NCI-H1930 (cell line): ENCODE results near the gene PSEN2.
"Not testable (repeated sequence)": the region's sequence is repeated elsewhere in the genome, so short reads cannot be mapped to it uniquely, and the experiment has no call there.

Source experiments
- DNase-seq, 2 experiments: peaks; one replicate each; lab custom pipeline; 2025; lab: John Stamatoyannopoulos, UW

The PSEN2 gene

DNA sequence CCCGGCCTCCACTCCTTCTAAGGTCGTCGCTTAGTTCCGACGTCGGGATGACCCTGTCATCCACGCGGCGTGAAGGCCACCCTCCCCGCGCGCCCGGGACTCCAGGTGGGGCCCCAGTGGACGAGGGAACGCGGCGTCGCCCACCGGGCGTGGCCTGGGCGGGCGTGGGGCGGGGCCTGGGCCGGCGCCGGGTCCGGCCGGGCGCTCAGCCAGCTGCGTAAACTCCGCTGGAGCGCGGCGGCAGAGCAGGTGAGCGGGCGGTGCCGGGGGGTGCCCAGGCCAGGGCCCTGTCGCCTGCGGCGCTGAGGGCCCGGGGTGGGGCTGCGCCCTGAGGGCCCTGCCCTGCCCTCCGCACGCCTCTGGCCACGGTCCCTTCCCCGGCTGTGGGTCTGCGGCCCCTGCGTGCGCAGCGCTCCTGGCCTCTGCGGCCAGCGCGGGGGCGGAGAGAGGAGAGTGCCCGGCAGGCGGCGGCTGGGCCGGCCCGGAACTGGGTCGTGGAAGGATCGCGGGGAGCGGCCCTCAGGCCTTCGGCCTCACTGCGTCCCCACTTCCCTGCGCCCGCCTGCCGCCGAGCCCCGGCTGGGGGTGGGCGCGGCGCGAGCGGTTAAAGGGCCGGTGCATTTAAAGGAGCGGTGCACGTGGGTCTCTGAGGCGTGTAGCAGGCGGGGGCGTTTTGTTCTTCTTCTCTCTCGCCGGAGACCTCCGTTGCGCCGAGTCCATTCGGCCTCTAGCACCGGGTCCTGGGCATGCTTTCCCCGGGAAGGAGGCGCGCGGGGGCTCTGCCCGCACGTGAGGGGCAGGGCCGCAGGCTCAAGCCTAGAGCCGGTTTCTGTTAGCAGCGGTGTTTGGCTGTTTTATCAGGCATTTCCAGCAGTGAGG lies at the start of gene PSEN2:
Gene PSEN2, plus strand, starts transcription at position 216 of the 879 bp plus-strand sequence. CDS start 11,292 bp downstream, outside the sequence.
- DNase-seq: peak; percentile 24 to 70

GRCh38 chr1:226820941-226821718 lies 49.3 kb upstream of the PSEN2 start:
- DNase-seq: no peak

DNA sequence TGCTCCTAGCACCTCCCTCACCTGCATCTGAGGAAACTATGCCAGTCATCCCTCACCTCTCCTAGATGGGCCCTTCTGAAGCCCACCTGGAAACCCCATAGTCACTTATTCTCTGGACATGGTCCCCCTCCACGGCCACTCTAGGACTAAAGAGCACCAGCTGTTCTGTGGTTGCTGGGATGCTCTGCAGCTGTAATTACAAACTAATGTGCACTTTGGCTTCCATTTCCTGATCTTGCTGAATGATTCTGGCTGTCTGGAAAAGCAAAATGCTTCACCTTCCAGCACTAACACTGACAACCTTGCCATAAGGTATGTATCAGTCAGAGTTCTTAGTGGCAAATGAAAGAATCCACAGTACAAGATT lies 48.7 kb upstream of the PSEN2 start:
- no peak for DNase-seq

- DNase-seq: no peak
Measured at GRCh38 chr1:226823643-226824042, 46.8 kb upstream of the PSEN2 start.

GRCh38 chr1:226825037-226825745 lies 45.2 kb upstream of the PSEN2 start:
- no peak for DNase-seq

GRCh38 chr1:226825746-226826100 lies 44.7 kb upstream of the PSEN2 start:
- no peak for DNase-seq

DNA sequence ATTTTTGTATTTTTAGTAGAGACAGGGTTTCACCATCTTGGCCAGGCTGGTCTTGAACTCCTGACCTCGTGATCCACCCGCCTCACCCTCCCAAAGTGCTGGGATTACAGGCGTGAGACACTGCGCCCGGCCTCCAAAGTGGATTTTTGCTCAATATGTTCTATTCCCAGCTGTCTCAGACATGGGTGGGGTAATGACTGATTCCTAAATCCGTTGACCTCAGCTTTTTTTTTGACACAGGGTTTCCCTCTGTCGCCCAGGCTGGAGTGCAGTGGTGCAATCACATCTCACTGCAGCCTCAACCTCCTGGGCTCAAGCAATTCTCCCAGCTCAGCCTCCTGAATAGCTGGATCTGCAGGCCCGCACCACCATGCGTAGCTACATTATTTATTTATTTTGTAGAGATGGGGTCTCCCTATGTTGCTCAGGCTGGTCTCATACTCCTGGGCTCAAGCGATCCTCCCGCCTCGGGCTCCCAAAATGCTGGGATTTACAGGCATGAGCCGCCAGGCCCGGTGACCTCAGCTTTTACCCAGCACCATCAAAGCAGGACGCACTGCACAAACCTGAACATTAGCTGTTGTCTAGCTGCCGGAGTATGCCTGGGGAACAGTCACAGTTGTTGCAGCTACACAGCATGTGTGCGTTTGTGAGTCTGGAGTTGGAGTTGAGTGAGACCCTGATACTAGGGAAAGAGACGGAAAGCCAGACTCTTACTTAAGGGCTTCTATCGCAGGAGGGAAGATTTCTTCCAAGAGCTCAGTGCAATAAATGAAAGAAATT lies 43.7 kb upstream of the PSEN2 start:
- DNase-seq: no peak

GRCh38 chr1:226827458-226827857 lies 43.0 kb upstream of the PSEN2 start:
- DNase-seq: no peak

GRCh38 chr1:226827968-226828513 lies 42.4 kb upstream of the PSEN2 start:
- peak; percentile 83 to 86 for DNase-seq

DNA sequence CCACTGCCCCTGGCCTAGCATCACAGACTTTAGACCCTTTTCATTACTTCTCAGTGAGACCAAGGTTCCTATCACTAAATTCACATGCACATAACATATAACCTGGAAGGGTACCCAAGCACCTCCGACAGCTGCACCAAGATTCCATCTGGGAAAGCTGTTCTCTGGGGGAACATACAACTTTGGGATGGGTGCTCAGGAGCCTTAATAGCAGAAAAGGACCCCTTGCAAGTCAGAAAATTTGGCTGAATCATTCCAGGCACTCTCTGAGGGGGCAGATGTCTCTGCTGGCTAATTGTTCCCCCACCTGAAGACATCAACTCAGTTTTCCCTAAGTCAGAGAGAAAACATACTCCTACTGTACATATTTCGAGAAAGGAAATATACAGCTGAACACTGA lies 41.3 kb upstream of the PSEN2 start:
- DNase-seq: no peak

GRCh38 chr1:226831953-226832352 lies 38.5 kb upstream of the PSEN2 start:
- no peak for DNase-seq

DNA sequence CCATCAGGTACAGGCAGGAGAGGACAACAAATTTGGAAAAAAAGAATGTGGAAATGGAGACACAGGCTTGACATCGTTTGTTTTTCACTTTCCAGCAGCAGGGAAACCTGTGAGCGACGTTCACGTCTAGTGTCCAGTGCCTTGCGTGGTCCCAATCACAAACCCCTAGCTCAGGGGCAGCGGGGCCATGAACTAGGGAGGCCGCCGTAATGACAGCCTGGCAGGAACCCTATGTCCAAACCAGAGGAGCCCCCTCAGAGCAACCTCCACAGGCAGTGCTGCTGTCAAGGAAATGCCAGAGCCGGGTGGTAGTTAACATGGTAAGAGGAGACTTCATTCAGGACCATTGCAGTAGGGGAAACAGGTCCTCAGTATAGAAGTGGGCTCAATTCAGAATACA lies 37.8 kb upstream of the PSEN2 start:
- DNase-seq: no peak

- DNase-seq: not testable (repeated sequence)
Measured at GRCh38 chr1:226834179-226834578, 36.2 kb upstream of the PSEN2 start.

- not testable (repeated sequence) for DNase-seq
Measured at GRCh38 chr1:226835396-226835795, 35.0 kb upstream of the PSEN2 start.

DNA sequence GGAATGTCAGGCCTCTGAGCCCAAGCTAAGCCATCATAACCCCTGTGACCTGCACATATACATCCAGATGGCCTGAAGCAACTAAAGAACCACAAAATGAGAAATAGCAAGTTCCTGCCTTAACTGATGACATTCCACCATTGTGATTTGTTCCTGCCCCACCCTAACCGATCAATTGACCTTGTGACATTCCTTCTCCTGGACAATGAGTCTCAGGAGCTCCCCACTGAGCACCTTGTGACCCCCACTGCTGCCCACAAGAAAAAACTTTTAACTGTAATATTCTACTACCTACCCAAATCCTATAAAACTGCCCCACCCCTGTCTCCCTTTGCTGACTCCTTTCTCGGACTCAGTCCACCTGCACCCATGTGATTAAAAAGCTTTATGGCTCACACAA lies 32.5 kb upstream of the PSEN2 start:
- DNase-seq: not testable (repeated sequence)

DNA sequence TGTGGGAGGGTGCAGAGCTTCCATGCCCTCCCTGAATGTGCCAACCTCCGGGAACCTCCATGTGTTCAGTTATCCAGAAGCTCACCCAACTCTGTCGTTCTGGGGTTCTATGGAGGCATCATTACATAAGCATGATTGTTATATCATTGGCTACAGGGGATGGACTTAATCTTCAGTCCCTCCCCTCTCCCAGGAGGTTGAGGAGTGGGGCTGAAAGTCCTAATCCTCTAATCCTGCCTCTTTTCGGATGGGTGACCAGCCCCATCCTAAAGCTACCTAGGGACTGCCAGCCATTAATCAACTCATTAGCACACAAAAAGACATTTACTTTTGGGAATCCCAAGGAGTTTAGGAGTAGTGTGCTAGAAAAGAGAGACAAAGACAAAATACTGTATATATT lies 32.0 kb upstream of the PSEN2 start:
- no peak for DNase-seq

DNA sequence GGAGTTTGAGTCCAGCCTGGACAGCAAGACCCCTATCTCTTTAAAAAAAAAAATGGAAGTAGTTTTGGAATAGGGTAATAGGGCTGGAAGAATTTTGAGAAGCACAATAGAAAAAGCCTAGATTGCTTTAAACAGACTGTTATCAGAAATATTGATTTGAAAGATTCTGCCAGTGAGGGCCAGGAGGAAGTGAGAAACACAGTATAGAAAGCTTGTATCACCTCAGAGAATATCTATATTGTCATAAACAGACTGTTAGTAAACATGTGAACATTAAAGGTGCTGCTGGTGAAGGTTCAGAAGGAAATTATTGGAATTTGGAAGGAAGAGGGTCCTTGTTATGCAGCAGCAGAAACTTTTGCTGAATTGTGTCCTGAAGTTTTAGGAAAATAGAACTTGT lies 24.8 kb upstream of the PSEN2 start:
- DNase-seq: no peak

DNA sequence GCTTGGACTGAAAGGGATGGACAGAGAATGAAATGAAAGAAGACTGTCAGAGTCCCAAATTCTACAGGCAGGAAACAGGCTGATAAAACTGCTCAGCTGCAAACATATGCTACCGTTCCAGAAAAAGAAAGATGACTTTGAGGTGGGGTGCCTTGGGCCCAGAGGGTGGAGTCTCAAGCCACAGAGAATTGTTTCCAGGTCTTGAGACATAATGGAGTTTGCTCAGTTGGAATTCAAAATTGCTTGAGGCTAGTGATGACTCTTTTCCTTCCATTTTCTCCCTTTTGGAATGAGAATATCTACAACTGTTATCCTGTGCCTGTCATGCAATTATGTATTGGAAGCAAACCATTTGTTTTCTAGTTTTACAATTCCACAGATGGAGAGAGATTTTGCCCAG lies 23.6 kb upstream of the PSEN2 start:
- no peak for DNase-seq

- not testable (repeated sequence) for DNase-seq
Measured at GRCh38 chr1:226854548-226854947, 15.9 kb upstream of the PSEN2 start.

DNA sequence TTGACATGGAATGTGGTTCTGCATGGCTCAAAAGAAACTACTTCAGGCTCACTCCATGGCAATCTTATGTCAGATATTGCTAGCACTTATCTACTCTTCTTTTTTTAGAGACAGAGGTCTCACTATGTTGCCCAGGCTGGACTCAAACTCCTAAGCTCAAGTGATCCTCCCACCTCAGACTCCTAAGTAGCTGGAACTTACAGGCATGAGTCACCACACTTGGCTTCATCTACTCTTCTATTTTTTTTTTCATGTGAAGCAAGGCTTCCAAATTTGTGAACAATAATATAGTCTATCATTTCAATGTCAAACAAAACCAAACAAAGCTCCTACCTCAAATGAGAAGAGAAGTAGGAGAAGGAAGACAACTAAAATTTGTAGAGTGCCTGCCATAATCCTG lies 7.5 kb upstream of the PSEN2 start:
- DNase-seq: no peak

DNA sequence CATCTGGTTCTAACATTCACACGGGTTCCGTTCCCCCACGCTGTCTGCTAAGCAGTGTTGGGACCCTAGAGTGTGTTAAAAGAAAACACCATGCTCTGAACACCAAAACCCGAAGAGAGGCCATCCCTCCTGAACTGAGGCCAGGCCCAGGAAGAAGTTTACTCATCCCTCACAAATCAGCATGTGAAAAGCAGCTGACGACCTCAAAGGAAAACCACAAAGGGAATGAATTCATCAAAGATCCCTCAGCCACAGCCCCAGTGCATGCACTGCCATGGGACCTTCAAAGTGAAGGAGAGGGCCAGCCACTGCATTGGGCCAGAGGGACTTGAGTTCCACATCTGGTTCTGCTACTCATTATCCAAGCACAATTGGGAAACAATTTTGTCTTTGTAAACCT lies 7.0 kb upstream of the PSEN2 start:
- DNase-seq: no peak

DNA sequence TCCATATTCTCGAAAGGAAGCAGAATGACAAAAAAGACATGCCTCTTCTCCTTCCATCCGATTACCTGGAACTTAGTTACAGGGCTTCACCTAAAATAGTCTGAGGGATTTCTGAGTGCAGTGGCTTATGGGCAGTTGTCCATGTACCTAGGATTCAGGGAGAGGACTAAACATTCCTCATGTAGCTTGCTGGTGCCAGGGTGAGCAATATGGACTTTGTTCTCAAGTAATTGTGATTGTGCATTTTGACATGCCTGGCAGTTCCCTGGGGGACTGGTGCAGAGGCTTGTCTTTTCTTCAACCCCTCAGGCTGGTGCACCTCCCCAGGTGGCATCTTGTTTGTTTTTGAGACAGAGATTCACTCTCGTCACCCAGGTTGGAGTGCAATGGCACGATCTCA lies 6.1 kb upstream of the PSEN2 start:
- DNase-seq: no peak
